IPS DF 19.7 (cell line): ENCODE measurements around the gene LDLRAD3.

Experiments
- DNase-seq: peaks from one replicate; pipeline ENCODE4 v3.0.0-alpha.2; 2013; ENCODE audit warnings: low read depth, low spot score

LDLRAD3 gene

DNA sequence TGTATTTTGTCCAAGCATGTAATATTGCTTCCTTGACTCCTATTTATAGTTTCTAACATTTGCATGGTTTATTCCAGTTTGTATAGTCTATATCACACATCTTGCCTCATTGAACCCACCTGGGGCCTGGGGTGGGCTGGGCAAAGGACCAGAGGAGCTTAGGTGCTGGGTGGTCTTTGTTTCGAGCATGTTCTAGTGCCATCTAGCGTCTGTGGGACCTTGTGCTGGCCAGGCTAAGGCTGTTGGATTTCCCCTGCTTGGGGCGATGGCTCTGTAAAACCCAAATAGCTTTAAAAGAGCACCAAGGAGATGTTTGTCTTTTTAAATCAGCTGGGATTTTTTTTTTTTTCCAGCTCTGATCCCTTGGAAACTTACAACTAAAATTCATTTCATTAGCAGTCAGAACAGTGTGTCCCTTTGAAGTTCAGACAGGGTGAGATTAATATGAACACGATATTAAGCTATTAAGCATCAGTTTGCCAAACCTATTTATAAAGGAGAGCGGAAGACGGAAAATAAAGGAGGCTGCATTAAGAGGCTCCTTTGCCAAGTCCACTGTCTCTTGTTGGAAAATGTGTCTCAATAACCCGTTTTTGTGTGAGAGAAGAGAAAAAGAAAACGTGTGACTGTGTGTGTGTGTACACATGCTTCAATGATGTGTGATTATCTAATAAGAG is 188.0 kb downstream of the LDLRAD3 start:
- DNase-seq, result no peak

DNA sequence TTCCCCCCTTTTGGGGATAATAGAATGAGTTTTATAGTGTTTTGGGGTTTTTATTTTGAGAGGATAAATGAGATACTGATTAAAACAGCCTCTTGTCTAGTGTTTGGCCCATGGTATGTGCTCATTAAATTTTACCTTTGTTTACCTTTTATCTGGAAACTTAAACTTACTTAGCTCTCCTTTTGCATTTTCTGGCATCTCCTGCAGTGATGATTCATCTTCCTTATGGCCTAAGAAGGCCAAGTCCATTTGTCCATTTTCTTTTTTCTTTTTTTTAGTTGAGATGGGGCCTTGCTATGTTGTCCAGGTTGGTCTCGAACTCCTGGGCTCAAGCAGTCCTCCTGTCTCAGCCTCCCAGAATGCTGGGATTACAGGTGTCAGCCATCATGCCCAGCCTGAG is 189.1 kb downstream of the LDLRAD3 start:
- DNase-seq, result no peak

- no peak for DNase-seq
Measured at GRCh38 chr11:36135076-36135475, 191.2 kb downstream of the LDLRAD3 start.

DNA sequence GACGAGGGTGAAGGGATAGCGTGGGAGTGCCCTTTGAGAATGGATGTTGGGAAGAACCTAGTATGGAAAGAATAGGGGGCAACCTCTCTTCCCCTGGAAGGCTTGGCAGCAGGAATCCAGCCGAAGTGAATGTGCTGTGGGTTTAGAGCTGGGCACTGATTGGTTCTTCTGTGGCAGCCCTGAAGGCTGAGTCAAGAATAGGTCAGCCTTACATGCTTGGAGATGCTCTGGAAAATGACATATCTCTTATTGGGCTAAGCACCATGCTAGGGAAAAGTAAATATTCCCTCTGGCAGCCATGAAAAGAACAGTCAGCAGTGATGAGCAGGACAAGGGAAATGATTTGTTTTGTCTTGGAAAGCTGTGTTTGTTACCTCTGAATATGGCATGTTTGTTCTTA is 195.9 kb downstream of the LDLRAD3 start:
- no peak for DNase-seq

DNA sequence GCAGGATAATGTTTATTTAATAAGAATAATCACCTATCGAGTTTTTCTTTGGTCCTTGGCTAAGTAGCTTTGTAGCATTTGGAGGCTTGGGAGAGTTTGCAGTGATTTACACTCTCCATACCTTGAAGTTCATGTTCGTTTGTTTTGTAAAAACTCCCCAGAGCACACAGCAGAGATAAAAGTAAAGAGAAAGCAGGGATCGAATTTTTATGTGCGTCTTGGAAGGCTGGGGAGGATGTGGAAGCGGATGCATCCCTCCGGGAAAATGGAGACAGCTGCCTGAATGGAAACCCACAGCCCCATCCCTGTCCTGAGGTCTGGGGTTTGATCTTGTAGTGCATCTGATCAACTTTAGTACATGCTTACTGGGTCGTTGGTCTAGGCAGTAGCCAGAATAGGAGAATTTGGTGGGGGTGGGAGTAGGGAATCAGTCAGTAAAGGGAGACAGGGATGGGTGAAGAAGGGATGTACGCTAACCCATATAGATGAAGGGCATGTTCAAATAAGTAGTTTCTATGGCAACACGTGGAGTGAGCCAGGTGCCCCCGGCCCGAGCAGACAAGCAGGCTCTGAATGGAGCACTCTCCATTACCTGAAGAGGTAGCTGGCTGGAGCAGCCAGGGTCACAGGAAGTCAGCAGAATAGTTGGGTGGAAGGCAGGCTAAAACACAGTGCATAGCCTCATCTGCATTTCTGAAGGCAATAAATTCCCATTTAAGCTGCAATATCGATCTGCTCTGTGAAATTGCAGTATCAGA is 197.5 kb downstream of the LDLRAD3 start:
- DNase-seq, result no peak

- no peak for DNase-seq
Measured at GRCh38 chr11:36141956-36142355, 198.1 kb downstream of the LDLRAD3 start.

- DNase-seq, result no peak
Measured at GRCh38 chr11:36142439-36142838, 198.6 kb downstream of the LDLRAD3 start.

- no peak for DNase-seq
Measured at GRCh38 chr11:36142879-36143278, 199.0 kb downstream of the LDLRAD3 start.

GRCh38 chr11:36146437-36146836 is 202.6 kb downstream of the LDLRAD3 start:
- DNase-seq, result no peak

- no peak for DNase-seq
Measured at GRCh38 chr11:36147491-36147890, 203.6 kb downstream of the LDLRAD3 start.

GRCh38 chr11:36148701-36149100 is 204.8 kb downstream of the LDLRAD3 start:
- no peak for DNase-seq

GRCh38 chr11:36149538-36150242 is 205.8 kb downstream of the LDLRAD3 start:
- DNase-seq, result peak; percentile 86

DNA sequence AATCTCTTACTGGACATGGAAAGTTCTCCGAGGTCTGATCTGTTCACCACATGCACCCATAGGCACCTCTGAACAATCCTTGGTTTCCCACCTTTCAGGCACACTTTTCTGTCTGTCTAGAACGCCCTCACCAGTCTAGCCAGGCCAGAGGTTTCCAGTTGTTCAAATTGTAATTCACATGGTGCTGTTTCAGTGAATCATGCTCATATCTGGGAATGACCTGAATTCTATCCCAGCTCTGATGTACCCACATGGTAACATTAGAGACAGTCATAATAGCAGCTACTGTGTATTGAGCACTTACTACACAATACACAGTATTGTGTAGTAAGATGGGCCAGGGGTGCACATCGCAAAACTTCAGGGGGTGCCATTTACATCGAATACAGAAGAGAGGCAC is 207.1 kb downstream of the LDLRAD3 start:
- DNase-seq, result no peak

DNA sequence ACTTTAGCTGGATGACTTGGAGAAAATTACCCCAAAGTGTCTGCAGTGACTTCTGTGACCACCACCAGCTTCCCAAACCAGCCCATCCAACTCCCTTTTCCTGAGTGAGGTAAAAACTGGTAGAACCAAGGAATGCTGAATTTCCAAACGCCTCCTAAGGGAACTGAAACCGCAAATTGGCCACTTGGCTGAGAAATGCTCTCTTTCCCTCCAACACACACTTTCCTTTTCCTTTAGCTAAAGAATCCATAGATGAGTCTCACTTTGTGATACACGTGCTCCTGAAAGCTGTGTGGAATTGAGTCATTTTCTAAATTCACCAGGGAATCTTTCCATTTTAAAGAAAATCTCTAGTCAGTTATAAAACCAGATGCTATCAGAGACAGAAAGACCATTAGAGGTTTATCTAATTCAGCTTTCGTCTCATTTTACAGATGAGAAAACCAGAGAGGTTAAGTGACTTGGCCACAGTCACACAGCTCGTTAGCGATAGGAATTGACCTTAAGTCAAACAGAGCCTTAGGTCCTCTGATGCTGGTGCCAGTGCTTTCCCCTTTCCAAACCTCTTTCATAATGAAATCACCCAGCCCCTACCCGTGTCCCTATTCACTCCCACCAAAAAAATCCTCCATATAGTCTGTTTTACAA is 208.2 kb downstream of the LDLRAD3 start:
- DNase-seq, result no peak

GRCh38 chr11:36153551-36153950 is 209.7 kb downstream of the LDLRAD3 start:
- DNase-seq, result no peak

- no peak for DNase-seq
Measured at GRCh38 chr11:36155124-36155561, 211.3 kb downstream of the LDLRAD3 start.

DNA sequence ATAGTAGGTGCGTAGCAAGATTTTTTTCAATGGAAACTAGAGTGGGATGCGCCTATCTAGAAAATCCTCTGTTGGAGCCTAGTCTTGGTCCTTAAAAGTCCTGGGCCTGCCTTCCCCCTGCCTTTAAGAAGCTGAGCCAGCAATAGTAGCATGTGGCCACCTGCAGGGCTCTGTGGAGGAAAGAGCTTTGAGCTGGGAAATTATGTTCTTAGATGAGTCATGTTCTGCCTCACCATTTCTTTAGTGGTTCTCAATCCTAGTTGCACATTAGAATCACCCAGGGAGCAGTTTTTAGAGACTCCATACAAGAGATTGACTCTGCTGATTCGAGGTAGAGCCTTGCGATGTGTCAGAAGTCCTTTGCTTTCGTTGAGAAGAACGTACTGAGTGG is 211.9 kb downstream of the LDLRAD3 start:
- no peak for DNase-seq

DNA sequence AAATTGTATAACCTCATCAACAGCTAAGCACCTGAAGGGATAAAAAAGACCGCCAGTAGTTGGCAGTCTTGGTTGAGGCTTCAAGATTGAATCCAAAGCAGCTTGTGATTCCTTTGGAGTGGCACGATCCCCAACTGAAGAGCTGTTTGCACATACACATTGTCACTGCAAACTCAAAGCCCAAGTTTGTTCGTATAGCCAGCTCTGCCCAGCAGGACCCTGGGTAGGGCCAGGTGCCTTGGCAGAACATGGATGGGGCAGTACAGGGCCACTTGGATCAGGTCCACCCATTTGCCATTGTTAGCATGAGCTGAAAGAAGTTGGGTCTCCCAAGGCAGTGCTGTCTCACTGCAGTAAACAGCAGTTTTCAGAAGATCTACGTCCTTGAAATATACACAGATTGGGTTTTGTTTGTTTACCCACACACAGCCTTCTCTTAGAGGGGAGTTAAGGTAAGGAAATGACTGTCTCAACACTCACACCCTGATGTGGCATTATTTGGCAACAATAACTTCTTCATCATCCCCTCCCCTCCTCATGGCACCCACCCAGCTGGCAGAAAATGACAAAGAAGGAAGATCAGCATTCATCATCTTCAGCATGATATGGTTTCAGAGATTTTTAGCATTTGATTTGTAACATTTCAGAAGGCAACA is 212.4 kb downstream of the LDLRAD3 start:
- no peak for DNase-seq

- no peak for DNase-seq
Measured at GRCh38 chr11:36156817-36157519, 213.1 kb downstream of the LDLRAD3 start.

DNA sequence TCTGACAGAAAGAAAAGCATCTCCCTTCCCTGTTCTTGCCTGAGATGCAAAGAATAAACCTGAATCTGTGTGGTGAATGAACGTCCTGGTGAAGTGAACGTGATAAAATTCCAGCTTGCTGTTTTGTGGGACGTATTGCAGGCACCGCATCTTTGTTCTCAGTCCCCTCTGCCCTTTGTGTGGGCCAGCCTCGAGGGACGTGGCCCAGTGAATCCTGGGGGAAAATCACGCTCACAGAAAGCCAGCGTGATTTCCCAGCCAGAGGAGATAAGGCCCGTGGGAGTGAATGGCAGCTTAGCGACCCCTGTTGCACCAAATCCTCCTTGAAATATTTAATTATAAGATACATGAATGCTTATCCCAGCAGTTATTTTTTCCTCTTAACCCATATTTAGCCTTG is 216.2 kb downstream of the LDLRAD3 start:
- no peak for DNase-seq

GRCh38 chr11:36161572-36161971 is 217.7 kb downstream of the LDLRAD3 start:
- no peak for DNase-seq
